DMS79 (cell line): Measurements from ENCODE around the gene P3H4.
"Not testable (repeated sequence)": the region's sequence is repeated elsewhere in the genome, so short reads cannot be mapped to it uniquely, and the experiment has no call there.

Experiments used
- DNase-seq: peaks from one replicate; lab custom pipeline; 2025; lab: John Stamatoyannopoulos, UW

Gene P3H4

GRCh38 chr17:41792845-41793783 lies 18.6 kb downstream of the P3H4 start:
- DNase-seq: no peak

DNA sequence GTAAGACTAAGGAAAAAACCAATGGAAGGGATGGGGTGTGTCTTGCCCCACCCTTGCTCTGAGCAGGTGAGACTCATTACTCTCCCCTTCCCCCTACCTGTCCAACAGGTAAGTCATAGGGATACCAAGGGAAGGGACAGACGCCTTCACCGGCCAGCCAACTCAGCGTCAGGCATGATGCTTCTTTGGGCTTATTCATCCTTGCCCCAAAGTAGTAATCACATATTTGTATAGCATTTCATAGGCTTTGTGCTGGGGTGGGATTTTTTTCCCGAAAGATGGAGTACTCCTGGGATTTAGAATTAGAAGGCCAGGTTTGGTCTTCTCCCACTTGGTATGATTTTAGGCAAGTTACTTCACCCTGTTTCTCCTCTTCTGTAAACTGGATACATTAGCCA lies 24.7 kb downstream of the P3H4 start:
- no peak for DNase-seq

DNA sequence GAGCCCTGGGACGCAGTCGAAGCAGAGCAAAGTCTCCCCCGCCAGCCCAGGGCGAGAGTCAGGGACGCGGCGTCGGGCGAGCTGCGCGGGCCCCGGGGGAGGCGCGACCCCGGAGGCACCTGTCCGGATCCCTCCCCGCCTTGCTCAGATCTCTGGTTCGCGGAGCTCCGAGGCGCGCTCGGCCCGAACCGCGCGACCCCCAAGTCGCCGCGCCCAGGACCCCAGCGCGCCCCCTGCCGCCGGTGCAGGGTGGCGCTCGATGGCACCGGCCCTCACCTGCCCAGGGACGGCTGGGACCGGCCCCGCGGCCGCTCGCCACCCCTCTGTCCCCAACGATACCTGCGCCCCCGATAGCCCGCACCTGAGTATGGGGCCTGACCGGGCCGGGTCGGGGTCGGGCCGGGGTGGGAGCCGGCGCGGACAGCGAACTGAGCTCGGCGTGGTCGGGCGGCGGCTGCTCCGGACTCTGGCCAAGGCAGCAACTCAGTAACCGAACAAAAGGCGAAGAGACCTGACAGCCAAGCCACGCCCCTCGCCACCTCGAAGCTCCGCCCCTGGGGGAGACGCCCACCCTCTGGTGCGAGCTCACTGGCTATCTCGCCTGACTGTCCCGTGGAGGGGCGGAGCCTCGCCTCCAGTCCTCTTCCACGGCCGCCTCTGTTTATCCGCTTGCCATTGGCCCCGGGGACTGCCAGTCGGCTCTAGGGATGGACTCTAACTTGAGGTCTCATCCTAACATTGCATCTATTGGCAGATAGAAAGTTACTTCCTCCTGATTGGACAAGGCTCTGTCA lies 25.3 kb downstream of the P3H4 start, which contains the start of gene JUP:
Gene JUP, minus strand, starts transcription at position 485 of the 794 bp plus-strand sequence. CDS start 14,857 bp downstream, outside the sequence.
- peak; percentile 99 for DNase-seq

GRCh38 chr17:41785859-41786226 lies 25.9 kb downstream of the P3H4 start:
- peak; percentile 35 for DNase-seq

- DNase-seq: no peak
Observed at GRCh38 chr17:41785091-41785858, 26.5 kb downstream of the P3H4 start.

- DNase-seq: no peak
Observed at GRCh38 chr17:41784207-41784744, 27.5 kb downstream of the P3H4 start.

DNA sequence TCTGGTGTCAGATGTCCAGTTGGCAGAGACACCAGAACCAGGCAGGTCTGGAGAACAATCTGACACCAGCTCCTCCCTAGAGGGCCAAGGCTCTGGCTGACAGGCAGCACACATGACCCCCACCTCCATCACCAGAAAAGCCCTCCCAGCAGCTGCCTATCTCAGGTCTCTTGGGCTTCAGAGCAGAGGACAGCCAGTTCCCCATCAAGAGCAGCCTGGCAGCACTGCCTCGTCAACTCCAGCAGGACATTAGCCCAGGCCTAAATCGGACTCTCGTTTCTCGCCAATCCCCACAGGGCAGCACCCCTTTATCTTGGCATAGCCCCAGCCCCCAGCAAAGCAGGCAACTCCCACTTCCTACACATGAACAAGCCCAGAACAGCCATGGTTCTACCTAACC lies 29.6 kb downstream of the P3H4 start:
- no peak for DNase-seq

GRCh38 chr17:41781404-41782110 lies 30.2 kb downstream of the P3H4 start:
- DNase-seq: no peak

GRCh38 chr17:41779954-41780353 lies 31.8 kb downstream of the P3H4 start:
- no peak for DNase-seq

- peak; percentile 73 for DNase-seq
Observed at GRCh38 chr17:41777574-41778188, 34.1 kb downstream of the P3H4 start.

GRCh38 chr17:41777157-41777573 lies 34.6 kb downstream of the P3H4 start:
- DNase-seq: no peak

- DNase-seq: not testable (repeated sequence)
Observed at GRCh38 chr17:41776262-41776900, 35.4 kb downstream of the P3H4 start.

DNA sequence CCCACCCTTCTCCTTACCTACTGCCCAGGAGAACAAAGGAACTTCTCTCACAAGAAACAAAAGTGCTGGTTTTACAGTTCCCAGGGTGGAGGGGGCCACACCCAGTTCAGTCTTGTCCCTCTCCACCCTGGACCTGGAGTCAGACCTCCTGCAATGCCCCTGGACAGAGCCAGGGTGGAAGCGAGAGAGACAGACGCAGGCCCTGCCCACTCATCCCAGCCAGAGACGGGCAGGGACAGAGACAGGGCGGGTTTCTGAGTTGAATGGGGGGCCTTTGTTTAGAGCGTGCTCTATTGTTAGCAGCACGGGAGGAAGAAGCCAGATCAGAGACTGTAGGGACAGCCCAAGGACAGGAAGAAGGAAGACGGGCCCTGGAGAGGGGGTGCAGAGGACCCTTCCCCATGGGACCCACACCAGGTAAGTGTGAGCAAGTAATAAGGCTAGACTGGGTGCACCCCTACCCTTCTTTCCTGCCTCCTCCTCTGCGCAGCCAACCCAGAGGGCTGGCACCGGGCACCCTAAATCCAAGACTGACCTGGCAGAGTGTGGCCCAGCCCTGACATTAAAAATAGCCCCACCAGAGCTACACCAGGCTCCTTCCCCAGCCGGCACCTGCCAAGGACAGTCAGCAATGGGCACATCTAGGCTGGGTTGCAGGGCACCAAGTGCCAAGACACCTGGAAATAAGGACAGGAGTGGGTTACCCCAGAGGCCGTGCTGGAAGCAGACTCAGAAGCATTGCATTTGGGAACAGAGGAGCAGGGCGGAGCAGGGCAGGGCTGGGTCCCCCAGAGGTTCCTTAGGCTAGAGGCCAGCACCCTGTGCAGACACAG lies 36.1 kb downstream of the P3H4 start:
- no peak for DNase-seq

- DNase-seq: no peak
Observed at GRCh38 chr17:41773731-41774193, 38.0 kb downstream of the P3H4 start.

DNA sequence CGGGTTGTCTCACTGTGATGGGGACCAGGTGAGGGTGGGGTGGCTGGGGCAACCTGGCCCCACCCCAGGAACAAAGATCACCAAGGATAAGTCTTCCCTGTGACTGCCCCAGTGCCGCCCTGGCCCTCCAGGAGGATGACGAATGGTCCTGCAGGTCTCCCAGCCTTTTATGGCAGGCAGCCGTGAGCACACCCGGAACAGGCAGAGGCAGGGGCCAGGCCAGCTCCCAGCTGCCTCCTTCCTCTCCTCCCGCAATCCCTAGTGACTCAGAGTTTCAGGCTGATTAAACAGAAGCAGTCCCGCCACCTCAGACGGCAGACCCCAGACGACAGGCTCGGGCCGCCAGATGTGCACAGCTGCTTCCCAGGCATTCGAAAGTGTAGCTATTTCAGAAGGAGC lies 38.6 kb downstream of the P3H4 start:
- no peak for DNase-seq

GRCh38 chr17:41772586-41773189 lies 39.1 kb downstream of the P3H4 start:
- no peak for DNase-seq

DNA sequence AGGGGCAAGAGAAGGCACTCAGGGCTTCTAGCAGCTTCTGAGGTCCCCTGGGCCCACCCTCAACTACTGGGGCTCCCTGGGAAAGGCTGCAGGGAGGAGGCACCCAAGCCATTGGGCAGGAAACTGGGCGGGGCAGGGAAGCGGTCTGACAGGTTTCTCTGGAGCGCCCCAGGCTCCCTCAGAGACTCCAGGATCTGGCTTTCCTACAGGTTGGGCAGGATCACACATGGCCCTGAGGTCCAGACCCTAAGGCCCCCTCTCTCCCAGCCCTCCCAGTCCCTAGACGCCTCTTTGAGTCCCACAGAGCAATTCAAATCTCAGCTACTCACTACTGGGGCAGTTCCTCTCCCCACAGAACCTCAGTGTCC lies 39.5 kb downstream of the P3H4 start:
- DNase-seq: no peak

GRCh38 chr17:41771389-41772206 lies 40.2 kb downstream of the P3H4 start:
- no peak for DNase-seq
